Spleen (tissue), 7 donors: Measurements from ENCODE around the gene RPA3.

Source experiments
- CTCF ChIP-seq, 11 experiments: fragments of 200-600 bp in 7 of 11; fragments of 450-650 bp in 4 of 11; sonication (generic) in 4 of 11; IDR thresholded peaks in 8 of 11; conservative IDR thresholded peaks in 3 of 11; 1 replicate in 7 of 11; 2 replicates in 4 of 11; pipeline versions ENCODE4 v1.4.0 to v1.8.0; 2016 to 2021; ENCODE audit warnings: antibody characterized with exemption in 11 of 11, inconsistent platforms in 4 of 11, mild to moderate bottlenecking in 1 of 11
- POLR2A ChIP-seq, 3 donors: fragments of 450-650 bp; IDR thresholded peaks; one replicate each; pipeline ENCODE4 v1.5.1; 2017; ENCODE audit warnings: antibody characterized with exemption in 3 of 3, mild to moderate bottlenecking in 1 of 3
- POLR2AphosphoS5 ChIP-seq, 3 donors: sonication (generic); formaldehyde crosslinking; IDR thresholded peaks; one replicate each; pipeline ENCODE4 v1.5.1; 2017; ENCODE audit warnings: antibody characterized with exemption in 3 of 3
- donor health status: DM: no; HTN: no; CAD: no; lungs with moderate emphysema.
- donor health status: DM: no; HTN: no; CAD: no.
- donor health status: DM: no; HTN: no; CAD: no.

DNA sequence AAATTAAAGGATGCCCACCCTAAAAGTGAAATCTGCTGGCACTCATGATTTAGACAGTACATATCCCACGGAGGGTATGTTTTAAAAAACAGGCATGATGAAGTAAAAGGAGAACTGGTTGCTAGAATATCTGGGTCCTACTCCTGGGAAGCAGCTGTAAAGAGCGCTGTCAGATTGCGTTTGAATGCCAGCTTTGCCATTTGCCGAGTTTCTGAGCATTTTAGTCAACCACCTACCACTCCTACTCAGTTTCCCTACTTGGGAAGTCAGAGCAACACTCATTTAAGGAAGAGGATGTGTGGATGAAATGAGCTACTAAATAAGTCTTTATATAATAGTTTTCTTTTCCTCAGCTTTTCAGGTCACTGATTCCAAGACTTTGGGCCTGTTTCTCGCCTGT lies 79.0 kb downstream of the RPA3 start:
- no peak for TF ChIP-seq POLR2AphosphoS5 (IDR thresholded peaks at IDR 0.05)
- TF ChIP-seq CTCF (IDR thresholded peaks at IDR 0.05 in 8 of 11, conservative IDR thresholded peaks at IDR 0.05 in 3 of 11), result no peak
- no peak for TF ChIP-seq POLR2A (IDR thresholded peaks at IDR 0.05)
